Measurements from ENCODE around the gene CTNNBL1. TPM values are rescaled to one million over a fixed set of nuclear protein-coding genes. Genes with fewer than 3 reads are reported as not detected.

Gene CTNNBL1
- total and polyA plus RNA-seq, 12 donors: 42.2 to 104 (median 52.0) TPM

DNA sequence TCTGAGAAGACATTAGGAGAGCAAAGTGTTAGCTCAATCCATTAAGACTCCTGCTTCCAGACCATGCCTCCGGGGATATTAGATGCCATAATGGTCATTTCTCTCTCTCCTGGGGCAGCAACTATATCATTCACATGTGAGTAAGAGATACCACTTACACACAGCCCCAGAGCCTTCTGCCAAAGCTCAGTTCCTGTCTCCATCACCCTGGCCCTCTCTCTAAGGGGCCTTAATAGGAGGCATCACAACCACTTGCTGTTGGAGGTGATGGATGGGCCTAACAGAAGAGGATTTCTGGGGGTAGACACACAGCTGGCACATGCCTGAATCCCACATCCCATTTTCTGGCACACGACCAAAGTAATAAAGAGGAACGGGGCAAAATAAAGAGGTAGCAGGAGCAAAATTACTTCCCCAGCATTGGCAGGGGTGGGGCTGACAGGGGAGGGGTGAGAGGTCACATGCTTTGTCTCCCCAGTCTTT is 175.1 kb downstream of the CTNNBL1 start:
- WGBS, 2 donors: 85 to 91% methylated on average over 3 of the region's 3 CpGs
- no peak for DNase-seq
- no peaks in the 10 kb centered on the region for H3K9me3 ChIP-seq
- no peaks in the 10 kb centered on the region for H3K27me3 ChIP-seq
- ATAC-seq: no peak
- no peaks in the 10 kb centered on the region for H3K4me1 ChIP-seq
- intact Hi-C loops (cut with DNase I): no loop called here
- peaks cover 0 to 87% (median 5%) of the 10 kb centered on the region in 9 donors for H3K36me3 ChIP-seq
- H3K27ac ChIP-seq: no peak overlapping the region
- TF ChIP-seq, protein P1, sequence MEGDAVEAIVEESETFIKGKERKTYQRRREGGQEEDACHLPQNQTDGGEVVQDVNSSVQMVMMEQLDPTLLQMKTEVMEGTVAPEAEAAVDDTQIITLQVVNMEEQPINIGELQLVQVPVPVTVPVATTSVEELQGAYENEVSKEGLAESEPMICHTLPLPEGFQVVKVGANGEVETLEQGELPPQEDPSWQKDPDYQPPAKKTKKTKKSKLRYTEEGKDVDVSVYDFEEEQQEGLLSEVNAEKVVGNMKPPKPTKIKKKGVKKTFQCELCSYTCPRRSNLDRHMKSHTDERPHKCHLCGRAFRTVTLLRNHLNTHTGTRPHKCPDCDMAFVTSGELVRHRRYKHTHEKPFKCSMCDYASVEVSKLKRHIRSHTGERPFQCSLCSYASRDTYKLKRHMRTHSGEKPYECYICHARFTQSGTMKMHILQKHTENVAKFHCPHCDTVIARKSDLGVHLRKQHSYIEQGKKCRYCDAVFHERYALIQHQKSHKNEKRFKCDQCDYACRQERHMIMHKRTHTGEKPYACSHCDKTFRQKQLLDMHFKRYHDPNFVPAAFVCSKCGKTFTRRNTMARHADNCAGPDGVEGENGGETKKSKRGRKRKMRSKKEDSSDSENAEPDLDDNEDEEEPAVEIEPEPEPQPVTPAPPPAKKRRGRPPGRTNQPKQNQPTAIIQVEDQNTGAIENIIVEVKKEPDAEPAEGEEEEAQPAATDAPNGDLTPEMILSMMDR (IDR thresholded peaks at IDR 0.05): no peak
- H3K4me3 ChIP-seq: no peak overlapping the region

DNA sequence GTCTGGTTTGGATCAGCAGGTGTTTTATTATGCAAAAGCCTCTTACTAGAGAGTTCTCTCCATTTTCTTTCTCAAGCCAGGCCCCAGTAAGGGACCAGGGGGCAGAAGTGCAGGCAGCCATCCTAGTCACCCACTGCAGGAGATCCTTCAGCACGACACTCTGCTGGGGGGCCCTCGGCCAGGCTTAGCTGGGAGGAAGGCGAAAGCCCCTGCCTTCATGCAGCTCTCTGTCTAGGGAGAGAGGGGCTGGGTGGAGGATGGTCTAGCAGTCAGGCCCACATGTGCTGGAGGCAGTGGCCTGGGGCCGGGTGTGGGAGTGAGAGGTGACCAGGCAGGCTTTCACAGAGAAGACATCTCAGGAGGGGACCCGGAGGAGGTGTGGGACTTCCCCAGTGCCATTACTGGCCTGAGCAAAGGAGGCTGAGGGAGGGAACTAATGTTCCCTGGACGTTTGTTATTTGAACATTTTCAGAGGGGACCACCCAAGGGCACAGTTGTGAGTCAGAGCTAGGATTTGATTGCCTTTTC is 175.6 kb downstream of the CTNNBL1 start:
- no peak for ATAC-seq
- no peaks in the 10 kb centered on the region for H3K27me3 ChIP-seq
- H3K4me1 ChIP-seq: no peaks in the 10 kb centered on the region
- intact Hi-C loops (cut with DNase I): no loop called here
- H3K36me3 ChIP-seq: peaks cover 0 to 87% (median 5%) of the 10 kb centered on the region in 9 donors
- no peak overlapping the region for H3K4me3 ChIP-seq
- H3K27ac ChIP-seq: no peak overlapping the region
- TF ChIP-seq, protein P1 (IDR thresholded peaks at IDR 0.05): no peak
- no peaks in the 10 kb centered on the region for H3K9me3 ChIP-seq
- WGBS, 2 donors: 91 to 96% methylated on average over 6 of the region's 6 CpGs
- no peak for DNase-seq

DNA sequence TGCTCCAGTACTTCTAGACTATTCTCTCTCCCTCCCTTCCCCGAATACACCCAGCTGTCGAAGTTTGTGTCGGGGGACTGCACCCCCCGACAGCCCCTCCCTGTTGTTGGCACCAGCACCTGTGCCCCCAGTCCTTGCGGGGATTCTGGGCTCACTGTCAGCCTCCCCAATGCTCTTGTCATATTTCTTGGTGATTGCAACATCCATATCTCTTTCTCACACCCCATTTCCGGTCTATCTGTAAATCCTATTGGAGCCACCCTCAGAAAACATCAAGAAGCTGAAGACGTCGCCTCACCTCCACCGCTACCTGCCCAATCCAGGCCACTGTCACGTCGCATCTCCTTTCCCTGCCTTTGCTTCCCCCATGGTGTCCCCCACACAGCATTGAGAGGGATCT is 176.5 kb downstream of the CTNNBL1 start:
- DNase-seq: no peak
- intact Hi-C loops (cut with DNase I): no loop called here
- TF ChIP-seq, protein P1 (IDR thresholded peaks at IDR 0.05): no peak
- H3K4me1 ChIP-seq: no peaks in the 10 kb centered on the region
- no peaks in the 10 kb centered on the region for H3K27me3 ChIP-seq
- no peak overlapping the region for H3K4me3 ChIP-seq
- WGBS, 2 donors: 87 to 93% methylated on average over 11 of the region's 11 CpGs
- peaks cover 0 to 82% (median 5%) of the 10 kb centered on the region in 9 donors for H3K36me3 ChIP-seq
- ATAC-seq: no peak
- H3K27ac ChIP-seq: no peak overlapping the region
- no peaks in the 10 kb centered on the region for H3K9me3 ChIP-seq

DNA sequence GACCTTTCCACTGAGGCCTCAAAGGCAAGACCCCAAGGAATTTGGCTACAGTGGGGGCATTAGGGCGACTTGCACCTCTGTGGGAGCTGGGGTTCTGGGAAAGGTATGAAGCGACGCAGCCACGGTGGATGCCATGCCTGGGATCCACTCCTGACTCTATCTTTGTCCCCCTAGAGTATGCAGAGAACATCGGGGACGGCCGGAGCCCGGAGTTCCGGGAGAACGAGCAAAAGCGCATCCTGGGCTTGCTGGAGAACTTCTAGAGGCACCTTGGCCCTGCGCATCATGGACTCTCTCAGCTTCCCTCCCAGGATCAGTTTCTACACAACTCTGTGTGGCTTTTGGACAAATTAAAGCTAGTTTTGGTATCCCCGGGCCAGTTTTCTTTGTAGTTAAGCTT is 177.9 kb downstream of the CTNNBL1 start:
- intact Hi-C loops (cut with DNase I): no loop called here
- Histone ChIP-seq H3K4me3 (no peak overlapping the region), H3K36me3 (peaks cover 0 to 67% (median 5%) of the 10 kb centered on the region in 9 donors), H3K4me1 (no peaks in the 10 kb centered on the region), H3K27ac (no peak overlapping the region), H3K27me3 (no peaks in the 10 kb centered on the region), H3K9me3 (no peaks in the 10 kb centered on the region)
- no peak for ATAC-seq
- DNase-seq: no peak
- WGBS, 2 donors: 95 to 96% methylated on average over 13 of the region's 13 CpGs
- TF ChIP-seq, protein P1 (IDR thresholded peaks at IDR 0.05): no peak

Data from heart right ventricle (tissue), 16 donors.